Testis (tissue), 2 donors: ENCODE results near the gene PDP2.

ENCODE experiments used
- CTCF ChIP-seq, 3 experiments: fragments of 450-650 bp in 2 of 3; fragments of 200-600 bp in 1 of 3; sonication (generic) in 1 of 3; IDR thresholded peaks; one replicate each; pipeline ENCODE4 v1.5.1; 2016 to 2019; ENCODE audit warnings: antibody characterized with exemption in 3 of 3, mild to moderate bottlenecking in 2 of 3, moderate library complexity in 1 of 3
- POLR2A ChIP-seq: fragments of 450-650 bp; IDR thresholded peaks from one replicate; pipeline ENCODE4 v1.6.1; 2017; ENCODE audit warnings: antibody characterized with exemption, mild to moderate bottlenecking, moderate library complexity

- TF ChIP-seq CTCF (IDR thresholded peaks at IDR 0.05) = no peak
- no peak for TF ChIP-seq POLR2A
These were observed 2.2 kb upstream of the PDP2 start for GRCh38 chr16:66878067-66878466.
